GM23338 (cell line): Measurements from ENCODE around the gene KLHL22. TPM values are rescaled to one million over a fixed set of nuclear protein-coding genes. Genes with fewer than 3 reads are reported as not detected.

Experiments used
- ATAC-seq: fragments of 200-7000 bp; cut with Tn5 transposase; 3 replicates; pipeline ENCODE4 v1.9.1; 2020
- DNase-seq: peaks from one replicate; pipeline ENCODE4 v3.0.0-alpha.2; 2015; ENCODE audit warnings: low spot score
- H2AFZ ChIP-seq: fragments of 200-600 bp; sonication (generic); 2 replicates; pipeline ENCODE4 v1.8.0; 2016; ENCODE audit warnings: antibody characterized with exemption, mild to moderate bottlenecking, moderate library complexity
- H3F3A ChIP-seq: fragments of 200-600 bp; sonication (generic); replicated peaks from 2 replicates; pipeline ENCODE4 v1.8.0; 2017; ENCODE audit warnings: antibody characterized with exemption, mixed run types, low read depth
- H3K27ac ChIP-seq: fragments of 200-600 bp; sonication (generic); 2 replicates; pipeline ENCODE4 v1.6.1; 2016; ENCODE audit warnings: low read depth
- H3K27me3 ChIP-seq: fragments of 200-600 bp; sonication (generic); 2 replicates; pipeline ENCODE4 v1.8.0; 2016; ENCODE audit warnings: mild to moderate bottlenecking, mixed run types, moderate library complexity; ENCODE audit not compliant: insufficient read depth
- H3K36me3 ChIP-seq: fragments of 200-600 bp; sonication (generic); 2 replicates; pipeline ENCODE4 v1.8.0; 2016; ENCODE audit warnings: mild to moderate bottlenecking; ENCODE audit not compliant: insufficient read depth
- H3K4me1 ChIP-seq: fragments of 200-600 bp; sonication (generic); 2 replicates; pipeline ENCODE4 v1.8.0; 2016; ENCODE audit warnings: mild to moderate bottlenecking, moderate library complexity; ENCODE audit not compliant: insufficient read depth
- H3K4me2 ChIP-seq: fragments of 200-600 bp; sonication (generic); 2 replicates; pipeline ENCODE4 v1.7.1; 2017; ENCODE audit warnings: mixed run types
- H3K4me3 ChIP-seq: fragments of 200-600 bp; sonication (generic); 2 replicates; pipeline ENCODE4 v1.6.1; 2016; ENCODE audit warnings: mixed run types
- H3K79me2 ChIP-seq: fragments of 200-600 bp; sonication (generic); replicated peaks from 2 replicates; pipeline ENCODE4 v1.8.0; 2017; ENCODE audit warnings: mild to moderate bottlenecking; ENCODE audit not compliant: insufficient read depth
- H3K9me2 ChIP-seq: fragments of 200-600 bp; sonication (generic); 2 replicates; pipeline ENCODE4 v1.8.0; 2017; ENCODE audit not compliant: insufficient read depth
- H4K20me1 ChIP-seq: fragments of 200-600 bp; sonication (generic); replicated peaks from 2 replicates; pipeline ENCODE4 v1.8.0; 2017; ENCODE audit warnings: mild to moderate bottlenecking; ENCODE audit not compliant: insufficient read depth
- H3K27ac Mint-ChIP-seq: 2 replicates; pipeline ENCODE4 v1.8.0; 2020; ENCODE audit warnings: inconsistent platforms, mild to moderate bottlenecking, moderate library complexity, mixed read lengths
- H3K27me3 Mint-ChIP-seq: 3 replicates; pipeline ENCODE4 v1.8.0; 2022; ENCODE audit warnings: low read depth, mild to moderate bottlenecking, moderate library complexity, mixed read lengths, inconsistent platforms; ENCODE audit not compliant: insufficient read depth, poor library complexity
- H3K36me3 Mint-ChIP-seq: 3 replicates; pipeline ENCODE4 v1.8.0; 2021; ENCODE audit warnings: low read depth, mild to moderate bottlenecking, inconsistent platforms, moderate library complexity, mixed read lengths
- H3K4me1 Mint-ChIP-seq: 3 replicates; pipeline ENCODE4 v1.8.0; 2020; ENCODE audit warnings: mild to moderate bottlenecking, inconsistent platforms, mixed read lengths
- H3K4me3 Mint-ChIP-seq: 3 replicates; pipeline ENCODE4 v1.8.0; 2021; ENCODE audit warnings: moderate library complexity, mild to moderate bottlenecking, inconsistent platforms, mixed read lengths
- H3K9me3 Mint-ChIP-seq: 3 replicates; pipeline ENCODE4 v1.8.0; 2020; ENCODE audit warnings: moderate library complexity, mild to moderate bottlenecking, inconsistent platforms, mixed read lengths
- CREB1 ChIP-seq: fragments of 250-450 bp; sonication (Bioruptor Pico); IDR thresholded peaks from 2 replicates; pipeline ENCODE4 v1.5.0; 2020; ENCODE audit warnings: low read depth, mild to moderate bottlenecking, moderate library complexity
- EZH2 ChIP-seq: fragments of 200-600 bp; sonication (generic); IDR thresholded peaks from one replicate; pipeline ENCODE4 v1.8.0; 2017; ENCODE audit warnings: antibody characterized with exemption, mild to moderate bottlenecking, low read depth; ENCODE audit not compliant: unreplicated experiment
- EZH2phosphoT487 ChIP-seq: fragments of 200-600 bp; sonication (generic); IDR thresholded peaks from one replicate; pipeline ENCODE4 v1.8.1; 2018; ENCODE audit warnings: antibody characterized with exemption; ENCODE audit not compliant: unreplicated experiment
- JUNB ChIP-seq: IDR thresholded peaks from one replicate; pipeline ENCODE4 v1.6.1; 2016; ENCODE audit warnings: antibody characterized with exemption; ENCODE audit not compliant: unreplicated experiment
- NANOG ChIP-seq: IDR thresholded peaks from 2 replicates; pipeline ENCODE4 v1.6.1; 2016; ENCODE audit warnings: antibody characterized with exemption, borderline replicate concordance
- ZNF114 ChIP-seq: fragments of 250-450 bp; sonication (Bioruptor Pico); IDR thresholded peaks from 2 replicates; pipeline ENCODE4 v1.5.0; 2020; ENCODE audit warnings: mild to moderate bottlenecking, moderate library complexity
- ZNF331 ChIP-seq: fragments of 250-450 bp; sonication (Bioruptor Pico); IDR thresholded peaks from 2 replicates; pipeline ENCODE4 v1.5.0; 2020; ENCODE audit warnings: low read depth, mild to moderate bottlenecking, moderate library complexity
- polyA plus RNA-seq: library from polyadenylated mRNA; unstranded; fragments of >200 nt; fragmentation: Nextera tagmentation; extraction: Ambion mirVana; gene quantifications from 2 replicates; pipeline ENCODE4 v1.2.1, GENCODE V29; 2016
- total RNA-seq: library from RNA; depleted of rRNA; stranded (reverse); fragments of >200 nt; shearing (Covaris generic); gene quantifications from 2 replicates; pipeline ENCODE4 v1.2.3, GENCODE V29; 2014
- TF ChIP-seq, protein P1 (sequence below): fragments of 250-450 bp; sonication (Bioruptor Pico); IDR thresholded peaks from 2 replicates; pipeline ENCODE4 v1.5.0; 2020; ENCODE audit warnings: mild to moderate bottlenecking, moderate library complexity
- TF ChIP-seq, protein P2 (sequence below): IDR thresholded peaks from 2 replicates; pipeline ENCODE4 v1.6.1; 2016; ENCODE audit warnings: antibody characterized with exemption

The KLHL22 gene
- total and polyA plus RNA-seq, 2 experiments from 2014 or later, result 2.4 to 16.0 TPM

DNA sequence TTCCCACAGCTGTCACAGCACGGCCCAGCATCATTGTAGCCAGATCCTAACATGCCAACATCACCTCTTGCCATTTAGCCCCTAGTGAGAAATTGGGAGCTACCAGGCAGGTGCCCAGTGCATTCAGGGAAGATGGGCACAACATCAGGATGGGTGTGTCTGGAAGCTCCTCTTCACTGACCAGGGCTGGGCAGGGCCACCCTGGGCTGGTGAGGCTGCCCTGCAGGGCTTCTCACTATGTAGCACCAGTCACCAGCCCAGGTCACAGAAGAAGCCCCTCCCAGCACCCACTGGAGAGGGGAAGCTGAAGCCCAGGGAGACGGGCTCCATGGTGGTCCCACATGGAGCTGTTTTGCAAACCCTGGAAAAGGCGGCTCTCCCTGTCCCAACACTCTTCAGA is 87.8 kb downstream of the KLHL22 start:
- H3K9me3 Mint-ChIP-seq, result no peaks in the 10 kb centered on the region; the same call in 2 of the 3 replicates
- no peaks in the 10 kb centered on the region for H3F3A ChIP-seq
- peaks cover 2% of the 10 kb centered on the region for H3K27me3 Mint-ChIP-seq
- no peak for TF ChIP-seq NANOG
- TF ChIP-seq EZH2, result no peak
- no peak overlapping the region for H3K27ac Mint-ChIP-seq
- peaks cover 6% of the 10 kb centered on the region for H3K4me1 Mint-ChIP-seq
- H3K4me1 ChIP-seq, result no peaks in the 10 kb centered on the region
- no peak overlapping the region for H3K4me3 ChIP-seq
- no peaks in the 10 kb centered on the region for H3K79me2 ChIP-seq
- ATAC-seq (no peak), DNase-seq (no peak)
- no peak overlapping the region for H3K4me3 Mint-ChIP-seq
- H3K9me2 ChIP-seq, result no peaks in the 10 kb centered on the region
- no peaks in the 10 kb centered on the region; the same call in 1 of the 2 replicates for H4K20me1 ChIP-seq
- no peaks in the 10 kb centered on the region for H3K27me3 ChIP-seq
- no peak overlapping the region for H3K27ac ChIP-seq
- no peaks in the 10 kb centered on the region; the same call in 1 of the 2 replicates for H3K36me3 ChIP-seq
- no peak overlapping the region for H3K4me2 ChIP-seq
- no peak overlapping the region for H2AFZ ChIP-seq
- H3K36me3 Mint-ChIP-seq, result peaks cover 44% of the 10 kb centered on the region

DNA sequence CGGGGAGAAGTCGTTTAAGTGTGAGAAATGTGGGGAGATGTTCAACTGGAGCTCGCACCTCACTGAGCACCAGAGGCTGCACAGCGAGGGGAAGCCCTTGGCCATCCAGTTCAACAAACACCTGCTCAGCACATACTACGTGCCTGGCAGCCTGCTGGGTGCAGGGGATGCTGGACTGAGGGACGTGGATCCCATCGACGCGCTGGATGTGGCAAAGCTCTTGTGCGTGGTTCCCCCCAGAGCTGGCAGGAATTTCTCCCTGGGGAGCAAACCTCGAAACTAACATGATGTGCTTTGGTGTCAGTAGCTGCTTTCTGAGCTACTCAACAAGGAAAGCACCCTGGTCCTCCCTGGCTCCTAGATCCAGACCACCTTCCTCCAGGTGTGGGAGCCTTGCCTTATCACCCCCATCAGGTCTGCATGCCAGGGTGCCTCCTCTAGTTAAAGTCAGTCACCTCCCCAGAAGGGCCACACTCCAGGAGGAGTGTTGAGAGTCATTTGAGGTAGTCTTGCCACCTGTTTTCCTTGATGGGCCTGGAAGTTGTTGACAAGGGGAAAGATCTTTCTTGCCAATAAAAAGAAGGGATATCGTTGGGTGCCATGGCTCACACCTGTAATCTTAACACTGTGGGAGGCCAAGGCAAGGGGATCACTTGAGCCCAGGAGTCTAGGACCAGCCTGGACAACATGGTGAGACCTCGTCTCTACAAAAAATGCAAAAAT is 88.7 kb downstream of the KLHL22 start:
- Histone ChIP-seq H3K27ac (no peak overlapping the region), H3F3A (no peaks in the 10 kb centered on the region), H3K27me3 (no peaks in the 10 kb centered on the region), H3K4me1 (no peaks in the 10 kb centered on the region), H2AFZ (no peak overlapping the region), H3K4me2 (no peak overlapping the region), H3K79me2 (no peaks in the 10 kb centered on the region), H4K20me1 (no peaks in the 10 kb centered on the region; the same call in 1 of the 2 replicates), H3K36me3 (no peaks in the 10 kb centered on the region; the same call in 1 of the 2 replicates), H3K4me3 (no peak overlapping the region), H3K9me2 (no peaks in the 10 kb centered on the region)
- H3K27ac Mint-ChIP-seq, result no peak overlapping the region
- peaks cover 47% of the 10 kb centered on the region for H3K36me3 Mint-ChIP-seq
- H3K4me1 Mint-ChIP-seq, result no peaks in the 10 kb centered on the region; the same call in 2 of the 3 replicates
- ATAC-seq (no peak), DNase-seq (no peak)
- H3K4me3 Mint-ChIP-seq, result no peak overlapping the region
- no peaks in the 10 kb centered on the region; the same call in 2 of the 3 replicates for H3K9me3 Mint-ChIP-seq
- H3K27me3 Mint-ChIP-seq, result peaks cover 2% of the 10 kb centered on the region
- TF ChIP-seq, protein P1, sequence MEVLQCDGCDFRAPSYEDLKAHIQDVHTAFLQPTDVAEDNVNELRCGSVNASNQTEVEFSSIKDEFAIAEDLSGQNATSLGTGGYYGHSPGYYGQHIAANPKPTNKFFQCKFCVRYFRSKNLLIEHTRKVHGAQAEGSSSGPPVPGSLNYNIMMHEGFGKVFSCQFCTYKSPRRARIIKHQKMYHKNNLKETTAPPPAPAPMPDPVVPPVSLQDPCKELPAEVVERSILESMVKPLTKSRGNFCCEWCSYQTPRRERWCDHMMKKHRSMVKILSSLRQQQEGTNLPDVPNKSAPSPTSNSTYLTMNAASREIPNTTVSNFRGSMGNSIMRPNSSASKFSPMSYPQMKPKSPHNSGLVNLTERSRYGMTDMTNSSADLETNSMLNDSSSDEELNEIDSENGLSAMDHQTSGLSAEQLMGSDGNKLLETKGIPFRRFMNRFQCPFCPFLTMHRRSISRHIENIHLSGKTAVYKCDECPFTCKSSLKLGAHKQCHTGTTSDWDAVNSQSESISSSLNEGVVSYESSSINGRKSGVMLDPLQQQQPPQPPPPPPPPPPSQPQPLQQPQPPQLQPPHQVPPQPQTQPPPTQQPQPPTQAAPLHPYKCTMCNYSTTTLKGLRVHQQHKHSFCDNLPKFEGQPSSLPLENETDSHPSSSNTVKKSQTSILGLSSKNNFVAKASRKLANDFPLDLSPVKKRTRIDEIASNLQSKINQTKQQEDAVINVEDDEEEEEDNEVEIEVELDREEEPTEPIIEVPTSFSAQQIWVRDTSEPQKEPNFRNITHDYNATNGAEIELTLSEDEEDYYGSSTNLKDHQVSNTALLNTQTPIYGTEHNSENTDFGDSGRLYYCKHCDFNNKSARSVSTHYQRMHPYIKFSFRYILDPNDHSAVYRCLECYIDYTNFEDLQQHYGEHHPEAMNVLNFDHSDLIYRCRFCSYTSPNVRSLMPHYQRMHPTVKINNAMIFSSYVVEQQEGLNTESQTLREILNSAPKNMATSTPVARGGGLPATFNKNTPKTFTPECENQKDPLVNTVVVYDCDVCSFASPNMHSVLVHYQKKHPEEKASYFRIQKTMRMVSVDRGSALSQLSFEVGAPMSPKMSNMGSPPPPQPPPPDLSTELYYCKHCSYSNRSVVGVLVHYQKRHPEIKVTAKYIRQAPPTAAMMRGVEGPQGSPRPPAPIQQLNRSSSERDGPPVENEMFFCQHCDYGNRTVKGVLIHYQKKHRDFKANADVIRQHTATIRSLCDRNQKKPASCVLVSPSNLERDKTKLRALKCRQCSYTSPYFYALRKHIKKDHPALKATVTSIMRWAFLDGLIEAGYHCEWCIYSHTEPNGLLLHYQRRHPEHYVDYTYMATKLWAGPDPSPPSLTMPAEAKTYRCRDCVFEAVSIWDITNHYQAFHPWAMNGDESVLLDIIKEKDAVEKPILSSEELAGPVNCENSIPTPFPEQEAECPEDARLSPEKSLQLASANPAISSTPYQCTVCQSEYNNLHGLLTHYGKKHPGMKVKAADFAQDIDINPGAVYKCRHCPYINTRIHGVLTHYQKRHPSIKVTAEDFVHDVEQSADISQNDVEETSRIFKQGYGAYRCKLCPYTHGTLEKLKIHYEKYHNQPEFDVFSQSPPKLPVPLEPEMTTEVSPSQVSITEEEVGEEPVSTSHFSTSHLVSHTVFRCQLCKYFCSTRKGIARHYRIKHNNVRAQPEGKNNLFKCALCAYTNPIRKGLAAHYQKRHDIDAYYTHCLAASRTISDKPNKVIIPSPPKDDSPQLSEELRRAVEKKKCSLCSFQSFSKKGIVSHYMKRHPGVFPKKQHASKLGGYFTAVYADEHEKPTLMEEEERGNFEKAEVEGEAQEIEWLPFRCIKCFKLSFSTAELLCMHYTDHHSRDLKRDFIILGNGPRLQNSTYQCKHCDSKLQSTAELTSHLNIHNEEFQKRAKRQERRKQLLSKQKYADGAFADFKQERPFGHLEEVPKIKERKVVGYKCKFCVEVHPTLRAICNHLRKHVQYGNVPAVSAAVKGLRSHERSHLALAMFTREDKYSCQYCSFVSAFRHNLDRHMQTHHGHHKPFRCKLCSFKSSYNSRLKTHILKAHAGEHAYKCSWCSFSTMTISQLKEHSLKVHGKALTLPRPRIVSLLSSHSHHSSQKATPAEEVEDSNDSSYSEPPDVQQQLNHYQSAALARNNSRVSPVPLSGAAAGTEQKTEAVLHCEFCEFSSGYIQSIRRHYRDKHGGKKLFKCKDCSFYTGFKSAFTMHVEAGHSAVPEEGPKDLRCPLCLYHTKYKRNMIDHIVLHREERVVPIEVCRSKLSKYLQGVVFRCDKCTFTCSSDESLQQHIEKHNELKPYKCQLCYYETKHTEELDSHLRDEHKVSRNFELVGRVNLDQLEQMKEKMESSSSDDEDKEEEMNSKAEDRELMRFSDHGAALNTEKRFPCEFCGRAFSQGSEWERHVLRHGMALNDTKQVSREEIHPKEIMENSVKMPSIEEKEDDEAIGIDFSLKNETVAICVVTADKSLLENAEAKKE (CRISPR knock-in tag), result no peak
- TF ChIP-seq, protein P2, sequence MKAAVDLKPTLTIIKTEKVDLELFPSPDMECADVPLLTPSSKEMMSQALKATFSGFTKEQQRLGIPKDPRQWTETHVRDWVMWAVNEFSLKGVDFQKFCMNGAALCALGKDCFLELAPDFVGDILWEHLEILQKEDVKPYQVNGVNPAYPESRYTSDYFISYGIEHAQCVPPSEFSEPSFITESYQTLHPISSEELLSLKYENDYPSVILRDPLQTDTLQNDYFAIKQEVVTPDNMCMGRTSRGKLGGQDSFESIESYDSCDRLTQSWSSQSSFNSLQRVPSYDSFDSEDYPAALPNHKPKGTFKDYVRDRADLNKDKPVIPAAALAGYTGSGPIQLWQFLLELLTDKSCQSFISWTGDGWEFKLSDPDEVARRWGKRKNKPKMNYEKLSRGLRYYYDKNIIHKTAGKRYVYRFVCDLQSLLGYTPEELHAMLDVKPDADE, result no peak
- no peak for TF ChIP-seq EZH2
- no peak for TF ChIP-seq ZNF114 (CRISPR knock-in tag)
- no peak for TF ChIP-seq EZH2phosphoT487
- no peak for TF ChIP-seq CREB1 (CRISPR knock-in tag)
- no peak for TF ChIP-seq ZNF331
- TF ChIP-seq JUNB, result no peak
